Right atrium auricular region (tissue), 2 donors: ENCODE measurements around the gene CASKIN1. TPM values are rescaled to one million over a fixed set of nuclear protein-coding genes. Genes with fewer than 3 reads are reported as not detected.
"Not testable (repeated sequence)": the region's sequence is repeated elsewhere in the genome, so short reads cannot be mapped to it uniquely, and the experiment has no call there.

ENCODE experiments used
- DNase-seq: peaks from one replicate; pipeline ENCODE4 v3.0.0-alpha.2; 2019; ENCODE audit warnings: low spot score
- H3K27ac ChIP-seq, 2 donors: fragments of 200-600 bp; sonication (generic); 1 replicate in 1 of 2; 2 replicates in 1 of 2; pipeline ENCODE4 v1.5.1; 2016 to 2019
- H3K27me3 ChIP-seq, 2 donors: fragments of 200-600 bp; sonication (generic); one replicate each; pipeline versions ENCODE4 v1.5.1 to v1.6.0; 2017 to 2019
- H3K36me3 ChIP-seq: fragments of 200-600 bp; sonication (generic); one replicate; pipeline ENCODE4 v1.5.1; 2016
- H3K4me1 ChIP-seq, 2 donors: fragments of 200-600 bp; sonication (generic); one replicate each; pipeline versions ENCODE4 v1.5.1 to v1.6.0; 2017 to 2019
- H3K4me3 ChIP-seq, 2 donors: fragments of 200-600 bp; sonication (generic); 1 replicate in 1 of 2; 2 replicates in 1 of 2; pipeline ENCODE4 v1.5.1; 2017 to 2019; ENCODE audit warnings: mild to moderate bottlenecking in 1 of 2, moderate library complexity in 1 of 2
- H3K9me3 ChIP-seq, 2 donors: fragments of 200-600 bp; sonication (generic); one replicate each; pipeline ENCODE4 v1.5.1; 2019
- CTCF ChIP-seq, 2 donors: fragments of 200-600 bp; sonication (generic); IDR thresholded peaks; one replicate each; pipeline ENCODE4 v1.5.1; 2019; ENCODE audit warnings: antibody characterized with exemption in 2 of 2
- total RNA-seq, 2 donors: library from RNA; depleted of rRNA; stranded (reverse); fragments of >200 nt; gene quantifications; one replicate each; pipeline ENCODE4 v1.1.0, GENCODE V29; 2016

Gene CASKIN1
- total RNA-seq, 2 donors from 2014 or later, result 3.5 to 4.3 TPM

- no peaks in the 10 kb centered on the region for H3K27me3 ChIP-seq
- peak overlapping the region; percentile 98 to 100 for H3K27ac ChIP-seq
- H3K9me3 ChIP-seq, result no peaks in the 10 kb centered on the region
- TF ChIP-seq CTCF (IDR thresholded peaks at IDR 0.05), result no peak
- peaks cover 30% of the 10 kb centered on the region for H3K36me3 ChIP-seq
- no peak for DNase-seq
- H3K4me3 ChIP-seq, result peak overlapping the region in 1 of 2 donors; percentile 72
- peaks cover 0 to 16% of the 10 kb centered on the region in 2 donors for H3K4me1 ChIP-seq
These were observed 10.0 kb upstream of the CASKIN1 start for GRCh38 chr16:2206420-2206779.

GRCh38 chr16:2205967-2206313, 9.5 kb upstream of the CASKIN1 start:
- peaks cover 30% of the 10 kb centered on the region for H3K36me3 ChIP-seq
- H3K27ac ChIP-seq, result peak overlapping the region; percentile 98 to 100
- no peaks in the 10 kb centered on the region for H3K27me3 ChIP-seq
- peaks cover 0 to 16% of the 10 kb centered on the region in 2 donors for H3K4me1 ChIP-seq
- DNase-seq, result no peak
- TF ChIP-seq CTCF (IDR thresholded peaks at IDR 0.05), result no peak
- H3K9me3 ChIP-seq, result no peaks in the 10 kb centered on the region
- H3K4me3 ChIP-seq, result peak overlapping the region; percentile 72 to 97

- Histone ChIP-seq H3K36me3 (peaks cover 30% of the 10 kb centered on the region), H3K27ac (peak within 1 kb of the TSS; percentile 98 to 100), H3K9me3 (no peaks in the 10 kb centered on the region), H3K27me3 (no peaks in the 10 kb centered on the region), H3K4me3 (peak within 1 kb of the TSS; percentile 72 to 97), H3K4me1 (peaks cover 0 to 16% of the 10 kb centered on the region in 2 donors)
- peak; percentile 9 to 40 for TF ChIP-seq CTCF (IDR thresholded peaks at IDR 0.05)
- peak; percentile 85 for DNase-seq
These were observed 8.9 kb upstream of the CASKIN1 start, which contains the start of gene MLST8 for GRCh38 chr16:2205104-2205966. Gene MLST8 (plus strand): TSS chr16:2205454. CDS start chr16:2206086, 632 bp downstream.

GRCh38 chr16:2204416-2205103, 8.2 kb upstream of the CASKIN1 start:
- Histone ChIP-seq H3K36me3 (peaks cover 27% of the 10 kb centered on the region), H3K27me3 (no peaks in the 10 kb centered on the region), H3K4me1 (peaks cover 0 to 16% of the 10 kb centered on the region in 2 donors), H3K9me3 (no peaks in the 10 kb centered on the region), H3K27ac (peak overlapping the region; percentile 98 to 100), H3K4me3 (peak overlapping the region; percentile 72 to 97)
- TF ChIP-seq CTCF (IDR thresholded peaks at IDR 0.05), result no peak
- DNase-seq, result no peak

- not testable (repeated sequence) for H3K27ac ChIP-seq, DNase-seq, H3K27me3 ChIP-seq, H3K4me3 ChIP-seq, H3K9me3 ChIP-seq
- Histone ChIP-seq H3K4me1 (peaks cover 0 to 16% of the 10 kb centered on the region in 2 donors), H3K36me3 (peaks cover 13% of the 10 kb centered on the region)
These were observed 6.8 kb upstream of the CASKIN1 start for GRCh38 chr16:2203119-2203688.

- TF ChIP-seq CTCF (IDR thresholded peaks at IDR 0.05), result no peak
- Histone ChIP-seq H3K27ac (no peak overlapping the region), H3K27me3 (peaks cover 0 to 6% of the 10 kb centered on the region in 2 donors), H3K4me3 (no peak overlapping the region), H3K36me3 (no peaks in the 10 kb centered on the region), H3K9me3 (no peaks in the 10 kb centered on the region), H3K4me1 (peaks cover 0 to 12% of the 10 kb centered on the region in 2 donors)
- no peak for DNase-seq
These were observed 3.9 kb upstream of the CASKIN1 start for GRCh38 chr16:2200313-2200712.
